Kidney tubule cell (primary cell): ENCODE data around the gene ACOT7.

Experiments
- DNase-seq: peaks from one replicate; pipeline ENCODE4 v3.0.0-alpha.2; 2018; ENCODE audit warnings: low spot score

ACOT7 gene

GRCh38 chr1:6285336-6285735, 108.2 kb downstream of the ACOT7 start:
- peak; percentile 16 for DNase-seq

- no peak for DNase-seq
Measured at GRCh38 chr1:6282577-6283270, 110.8 kb downstream of the ACOT7 start.

- DNase-seq: no peak
Measured at GRCh38 chr1:6281511-6282402, 111.8 kb downstream of the ACOT7 start.

GRCh38 chr1:6280761-6281451, 112.7 kb downstream of the ACOT7 start:
- DNase-seq: no peak

DNA sequence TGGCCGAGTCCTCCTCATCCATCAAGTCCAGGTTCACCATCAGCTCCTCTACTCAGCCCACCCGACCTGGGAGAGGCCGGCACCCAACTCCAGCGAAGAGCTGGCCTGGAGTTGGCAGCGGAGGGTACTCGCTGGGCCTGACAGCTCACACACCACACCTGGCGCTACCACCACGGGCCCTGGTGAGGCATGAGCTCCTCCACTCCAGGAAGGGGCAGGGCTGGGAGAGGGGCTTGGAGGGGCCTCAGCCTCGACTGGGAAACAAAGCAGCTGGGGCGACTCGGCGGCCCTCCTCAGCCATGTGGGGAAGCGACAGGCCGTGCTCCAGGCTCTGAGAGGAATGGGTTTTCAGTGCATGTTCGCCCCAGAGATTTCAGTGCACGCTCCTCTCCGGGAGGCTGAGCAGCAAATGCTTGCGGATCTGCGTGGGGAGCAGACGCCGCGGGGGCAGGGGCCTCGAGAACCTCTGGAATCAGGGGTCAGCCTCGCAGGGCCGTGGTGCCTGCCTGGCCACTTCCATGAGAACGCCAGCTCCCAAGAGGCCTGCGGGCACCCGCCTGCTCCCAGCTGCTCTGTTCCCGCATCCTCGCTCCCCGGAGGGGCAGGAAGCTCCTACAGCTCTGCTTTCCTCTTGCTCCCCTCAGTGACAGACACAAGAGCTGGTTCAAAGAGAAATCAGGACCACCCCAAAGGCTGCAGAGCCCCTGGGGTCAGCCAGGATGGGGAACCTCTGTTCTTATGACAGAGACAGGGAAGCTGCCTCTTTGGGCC, 113.8 kb downstream of the ACOT7 start:
- no peak for DNase-seq

GRCh38 chr1:6279066-6279465, 114.5 kb downstream of the ACOT7 start:
- DNase-seq: no peak

- DNase-seq: no peak
Measured at GRCh38 chr1:6278263-6278662, 115.3 kb downstream of the ACOT7 start.

GRCh38 chr1:6276811-6277555, 116.6 kb downstream of the ACOT7 start:
- no peak for DNase-seq

- peak; percentile 44 for DNase-seq
Measured at GRCh38 chr1:6275826-6276782, 117.5 kb downstream of the ACOT7 start.

DNA sequence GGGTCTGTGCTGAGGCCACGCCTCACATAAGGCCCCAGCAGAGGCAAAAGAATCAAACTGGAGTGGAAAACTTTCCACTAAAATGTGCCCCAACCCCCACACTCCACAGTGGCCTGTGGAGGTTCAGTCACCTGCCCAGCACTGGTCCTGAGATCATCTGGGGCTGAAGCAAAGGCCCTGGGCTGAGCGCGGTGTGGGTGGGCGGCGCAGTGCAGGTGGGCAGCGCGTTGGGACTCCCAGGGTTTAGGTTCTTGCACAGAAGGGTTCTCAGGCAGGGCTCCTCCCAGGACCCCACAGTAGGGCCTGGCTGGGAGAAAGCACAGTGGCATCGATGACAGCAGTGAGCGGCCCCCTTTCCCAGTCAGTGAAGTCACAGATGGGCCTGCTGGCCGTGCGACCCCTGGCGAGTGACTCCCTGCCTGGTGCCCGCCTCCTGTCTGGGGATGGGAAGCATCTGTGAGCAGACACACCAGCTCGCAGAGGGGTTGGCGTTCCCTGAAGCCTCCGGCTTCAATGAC, 118.9 kb downstream of the ACOT7 start:
- DNase-seq: no peak

DNA sequence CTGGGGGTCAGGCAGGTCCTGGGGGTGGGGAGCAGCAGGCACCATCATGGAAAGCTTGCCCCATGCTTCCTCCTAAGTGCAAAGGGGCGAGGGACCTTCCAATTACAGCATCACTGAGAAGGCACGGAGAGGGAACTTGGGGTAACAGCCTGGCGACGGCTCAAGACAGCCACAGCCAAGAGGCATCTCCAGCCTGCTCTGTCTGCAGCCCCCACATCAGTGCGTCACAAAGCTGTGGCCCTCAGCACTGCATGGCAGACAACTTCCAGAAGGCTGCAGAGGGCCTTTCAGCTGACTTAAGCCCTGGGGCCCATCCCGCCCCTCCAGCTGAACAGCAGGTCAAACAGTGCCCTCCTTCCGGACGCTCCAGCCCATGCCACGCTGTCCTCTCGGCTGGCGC, 119.5 kb downstream of the ACOT7 start:
- DNase-seq: no peak

DNA sequence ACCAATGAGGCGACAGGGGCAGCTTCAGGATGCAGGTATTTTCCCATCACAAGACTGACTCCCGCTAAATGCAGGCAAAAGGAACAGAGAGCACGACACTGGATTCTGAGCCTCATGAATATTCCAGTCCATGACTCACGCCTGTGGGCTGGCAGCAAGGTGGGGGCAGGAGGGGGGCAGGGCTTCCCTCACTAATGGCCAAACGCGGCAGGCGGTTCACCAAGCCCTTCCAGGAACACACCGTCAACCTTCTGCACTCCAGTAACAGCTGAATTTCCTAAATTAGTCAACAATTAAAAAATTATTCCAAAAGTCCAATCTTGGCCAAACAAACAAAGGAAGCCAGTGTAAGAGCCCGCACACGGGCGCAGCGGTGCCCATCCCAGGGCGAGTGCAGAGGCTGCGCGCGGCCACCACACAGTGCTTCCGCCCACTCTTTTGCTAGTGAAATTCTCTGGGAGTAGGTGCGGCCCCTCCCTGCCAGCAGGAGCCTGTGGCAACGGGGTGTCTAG, 120.1 kb downstream of the ACOT7 start:
- peak; percentile 86 for DNase-seq

DNA sequence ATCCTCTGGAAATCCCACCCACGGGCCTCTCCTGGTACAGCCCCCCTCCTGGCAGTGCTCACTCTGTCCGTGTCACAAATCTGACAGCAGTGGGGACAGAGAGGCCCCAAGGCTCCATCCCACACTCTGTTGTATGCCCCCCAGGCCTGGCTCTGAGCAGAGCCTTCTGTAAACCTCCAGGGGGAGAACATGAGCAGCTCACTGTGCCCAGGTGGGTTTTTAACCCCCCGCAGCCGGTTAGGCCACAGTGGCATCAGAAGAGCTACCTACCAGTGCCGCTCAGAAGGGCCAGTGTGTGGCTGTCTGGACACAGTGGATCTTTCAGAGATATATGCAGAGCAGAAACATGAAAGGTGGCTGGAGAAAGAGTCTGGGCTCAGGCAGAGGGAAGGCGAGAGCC, 120.7 kb downstream of the ACOT7 start:
- no peak for DNase-seq

- DNase-seq: no peak
Measured at GRCh38 chr1:6272452-6272851, 121.1 kb downstream of the ACOT7 start.

DNA sequence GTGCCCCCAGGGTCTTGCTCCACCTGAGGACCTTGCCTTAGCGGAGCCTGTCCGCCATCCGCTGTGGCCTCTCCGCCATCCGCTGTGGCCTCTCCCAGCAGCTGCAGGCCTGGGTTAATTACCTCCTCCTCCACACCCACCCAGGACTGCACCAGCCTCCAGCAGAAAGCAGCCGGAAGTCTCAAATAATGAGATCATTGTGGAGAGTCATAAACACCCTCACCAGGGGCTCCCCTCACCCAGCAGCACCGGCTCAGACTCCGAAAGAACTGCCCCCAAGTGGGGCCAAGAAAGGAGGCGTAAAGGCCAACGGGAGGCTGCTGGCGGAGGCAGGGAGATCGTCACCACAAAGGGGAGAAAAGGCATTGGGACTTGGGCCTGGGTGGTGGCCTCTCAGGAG, 122.0 kb downstream of the ACOT7 start:
- DNase-seq: no peak

GRCh38 chr1:6271006-6271405, 122.6 kb downstream of the ACOT7 start:
- no peak for DNase-seq

GRCh38 chr1:6270401-6270800, 123.2 kb downstream of the ACOT7 start:
- no peak for DNase-seq

DNA sequence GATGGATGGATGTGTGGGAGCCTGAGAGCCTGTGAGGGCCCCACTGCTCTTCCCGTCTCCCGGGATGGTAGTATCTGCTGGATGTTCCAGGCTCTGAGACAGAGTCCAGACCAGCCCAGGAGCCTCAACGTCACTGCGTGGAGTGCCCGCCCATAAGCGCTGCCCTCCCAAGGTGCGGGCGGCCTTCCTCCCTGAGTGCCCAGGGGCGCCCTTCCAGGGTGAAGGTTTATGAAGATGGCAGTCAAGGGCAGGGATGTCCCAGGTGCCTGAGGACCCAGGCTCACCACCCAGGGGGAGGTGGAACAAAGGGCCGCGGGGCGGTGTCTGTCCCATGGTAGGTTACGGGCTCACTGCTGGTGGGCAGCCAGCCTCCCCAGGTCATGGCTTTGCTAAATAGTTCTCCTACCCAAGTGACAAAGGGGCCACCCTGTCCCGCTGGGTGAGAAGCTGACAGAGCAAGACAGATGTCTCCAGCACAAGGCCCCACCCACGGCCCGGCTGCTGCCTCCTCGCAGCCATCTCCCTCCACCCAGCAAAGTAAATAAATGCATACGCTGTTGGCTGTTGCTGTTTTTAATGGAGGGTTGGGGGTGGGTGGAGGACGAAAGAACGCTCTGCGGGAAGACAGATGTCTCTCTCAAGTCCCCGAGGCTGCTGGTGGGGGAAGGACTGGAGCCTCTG, 123.7 kb downstream of the ACOT7 start:
- DNase-seq: no peak

GRCh38 chr1:6269296-6269695, 124.3 kb downstream of the ACOT7 start:
- DNase-seq: no peak
